Right ventricle myocardium inferior (tissue), 1 donor: Measurements from ENCODE around the gene MRPL10. TPM values are rescaled to one million over a fixed set of nuclear protein-coding genes. Genes with fewer than 3 reads are reported as not detected.
"Not testable (repeated sequence)": the region's sequence is repeated elsewhere in the genome, so short reads cannot be mapped to it uniquely, and the experiment has no call there.

ENCODE experiments used
- ATAC-seq: fragments of 200-7000 bp; cut with Tn5 transposase; one replicate; pipeline ENCODE4 v1.9.1; 2020; ENCODE audit warnings: mild to moderate bottlenecking, moderate library complexity
- DNase-seq: peaks from one replicate; pipeline ENCODE4 v3.0.0; 2021; ENCODE audit errors: missing footprints
- intact Hi-C: fragments of 100-400 bp; cut with DNase I; formaldehyde crosslinking; loops from one replicate; pipeline ENCODE4 v1.11.0; 2022
- total RNA-seq: library from RNA; stranded (reverse); fragmentation: NEBNext Ultra II Directional; extraction: Animal tissue kit (Norgen Biotek cat#: 25700); gene quantifications from one replicate; pipeline ENCODE4 v1.2.1, GENCODE V29; 2021
- donor health status: DM: no; HTN: yes; CAD: no; lungs with severe emphysema.

Gene MRPL10
- total RNA-seq, 1 donor from 2014 or later = 54.9 TPM

- DNase-seq, intact Hi-C loops, ATAC-seq: not testable (repeated sequence)
These were observed 57.7 kb downstream of the MRPL10 start for GRCh38 chr17:47773649-47774048.

Other genes with a start within 250 kb of the MRPL10 start
- 166 TPM for gene KPNB1, start 181.6 kb downstream of the MRPL10 start, total RNA-seq
- 14.2 TPM for gene TBKBP1, start 137.4 kb downstream of the MRPL10 start, total RNA-seq
- gene TBX21, start 98.3 kb downstream of the MRPL10 start, total RNA-seq = 0.27 TPM
- 5.4 TPM for gene OSBPL7, start 9.7 kb downstream of the MRPL10 start, total RNA-seq
- 0.30 TPM for gene LRRC46, start 129 bp upstream of the MRPL10 start, total RNA-seq
- gene SCRN2, start 9.7 kb upstream of the MRPL10 start, total RNA-seq = 27.0 TPM
- gene SP6, start 19.6 kb upstream of the MRPL10 start, total RNA-seq = 0.19 TPM
- gene SP2, start 64.7 kb upstream of the MRPL10 start, total RNA-seq = 11.7 TPM
- gene PNPO, start 110.0 kb upstream of the MRPL10 start, total RNA-seq = 27.8 TPM
- gene PRR15L, start 126.3 kb upstream of the MRPL10 start, total RNA-seq = not detected
- gene CDK5RAP3, start 139.6 kb upstream of the MRPL10 start, total RNA-seq = 50.0 TPM
- 52.9 TPM for gene COPZ2, start 206.3 kb upstream of the MRPL10 start, total RNA-seq
- 775 TPM for gene NFE2L1, start 216.8 kb upstream of the MRPL10 start, total RNA-seq